ENCODE data around the gene LMF1.

LMF1 gene

GRCh38 chr16:989354-989814 lies 18.6 kb upstream of the LMF1 start:
- no peak for DNase-seq (ENCODE audit: low read depth)
- no peak for TF ChIP-seq MYC (IDR thresholded peaks at IDR 0.05; ENCODE audit: low read depth, low read length)
- no peak for TF ChIP-seq CTCF (IDR thresholded peaks at IDR 0.05; ENCODE audit: low read depth, low read length)
- TF ChIP-seq MAX (IDR thresholded peaks at IDR 0.05; ENCODE audit: low read depth, low read length), result no peak
- no peak for TF ChIP-seq POLR2A (IDR thresholded peaks at IDR 0.05; ENCODE audit: extremely low read depth, insufficient read length)
- no peak overlapping the region for H3K4me3 ChIP-seq (ENCODE audit: low read depth, low read length)

GRCh38 chr16:988471-989353 lies 17.9 kb upstream of the LMF1 start:
- no peak for TF ChIP-seq CTCF (IDR thresholded peaks at IDR 0.05; ENCODE audit: low read depth, low read length)
- DNase-seq (ENCODE audit: low read depth), result no peak
- H3K4me3 ChIP-seq (ENCODE audit: low read depth, low read length), result no peak overlapping the region

- H3K4me3 ChIP-seq (ENCODE audit: low read depth, low read length), result no peak overlapping the region
- no peak for TF ChIP-seq MAX (IDR thresholded peaks at IDR 0.05; ENCODE audit: low read depth, low read length)
- no peak for TF ChIP-seq CTCF (IDR thresholded peaks at IDR 0.05; ENCODE audit: low read depth, low read length)
- no peak for TF ChIP-seq MYC (IDR thresholded peaks at IDR 0.05; ENCODE audit: low read depth, low read length)
- TF ChIP-seq POLR2A (IDR thresholded peaks at IDR 0.05; ENCODE audit: extremely low read depth, insufficient read length), result no peak
- DNase-seq (ENCODE audit: low read depth), result no peak
Observed at GRCh38 chr16:987906-988305, 17.1 kb upstream of the LMF1 start.

- no peak overlapping the region for H3K4me3 ChIP-seq (ENCODE audit: low read depth, low read length)
- no peak for TF ChIP-seq MYC (IDR thresholded peaks at IDR 0.05; ENCODE audit: low read depth, low read length)
- TF ChIP-seq MAX (IDR thresholded peaks at IDR 0.05; ENCODE audit: low read depth, low read length), result no peak
- no peak for TF ChIP-seq POLR2A (IDR thresholded peaks at IDR 0.05; ENCODE audit: extremely low read depth, insufficient read length)
- no peak for TF ChIP-seq CTCF (IDR thresholded peaks at IDR 0.05; ENCODE audit: low read depth, low read length)
- no peak for DNase-seq (ENCODE audit: low read depth)
Observed at GRCh38 chr16:986925-987582, 16.3 kb upstream of the LMF1 start.

GRCh38 chr16:986411-986810 lies 15.6 kb upstream of the LMF1 start:
- no peak overlapping the region for H3K4me3 ChIP-seq (ENCODE audit: low read depth, low read length)
- DNase-seq (ENCODE audit: low read depth), result no peak
- TF ChIP-seq MYC (IDR thresholded peaks at IDR 0.05; ENCODE audit: low read depth, low read length) (no peak), MAX (IDR thresholded peaks at IDR 0.05; ENCODE audit: low read depth, low read length) (no peak), CTCF (IDR thresholded peaks at IDR 0.05; ENCODE audit: low read depth, low read length) (no peak), POLR2A (IDR thresholded peaks at IDR 0.05; ENCODE audit: extremely low read depth, insufficient read length) (no peak)
